ENCODE data around the gene TSHZ3.

TSHZ3 gene

GRCh38 chr19:31266731-31267130 is 82.5 kb downstream of the TSHZ3 start:
- in situ Hi-C loops (cut with HindIII; ENCODE audit: low sequenced_read_pairs): no loop called here

DNA sequence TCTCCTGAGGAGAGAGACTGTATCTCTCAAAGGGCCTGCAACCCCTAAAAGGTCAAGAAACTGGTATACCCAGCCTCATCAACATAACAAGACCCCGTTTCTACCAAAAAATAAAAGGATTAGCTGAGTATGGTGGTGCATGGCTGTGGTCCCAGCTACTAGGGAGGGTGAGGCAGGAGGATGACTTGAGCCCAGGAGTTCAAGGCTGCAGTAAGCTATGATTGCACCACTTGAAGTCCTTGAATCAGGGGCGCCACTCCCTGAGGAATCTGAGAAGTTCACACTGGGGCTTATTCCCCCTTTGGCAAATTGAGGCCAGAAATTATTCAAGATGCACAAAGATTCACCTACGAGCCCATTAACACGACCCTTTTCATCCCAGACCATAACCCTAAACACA is 83.0 kb downstream of the TSHZ3 start:
- in situ Hi-C loops (cut with HindIII; ENCODE audit: low sequenced_read_pairs): no loop called here

DNA sequence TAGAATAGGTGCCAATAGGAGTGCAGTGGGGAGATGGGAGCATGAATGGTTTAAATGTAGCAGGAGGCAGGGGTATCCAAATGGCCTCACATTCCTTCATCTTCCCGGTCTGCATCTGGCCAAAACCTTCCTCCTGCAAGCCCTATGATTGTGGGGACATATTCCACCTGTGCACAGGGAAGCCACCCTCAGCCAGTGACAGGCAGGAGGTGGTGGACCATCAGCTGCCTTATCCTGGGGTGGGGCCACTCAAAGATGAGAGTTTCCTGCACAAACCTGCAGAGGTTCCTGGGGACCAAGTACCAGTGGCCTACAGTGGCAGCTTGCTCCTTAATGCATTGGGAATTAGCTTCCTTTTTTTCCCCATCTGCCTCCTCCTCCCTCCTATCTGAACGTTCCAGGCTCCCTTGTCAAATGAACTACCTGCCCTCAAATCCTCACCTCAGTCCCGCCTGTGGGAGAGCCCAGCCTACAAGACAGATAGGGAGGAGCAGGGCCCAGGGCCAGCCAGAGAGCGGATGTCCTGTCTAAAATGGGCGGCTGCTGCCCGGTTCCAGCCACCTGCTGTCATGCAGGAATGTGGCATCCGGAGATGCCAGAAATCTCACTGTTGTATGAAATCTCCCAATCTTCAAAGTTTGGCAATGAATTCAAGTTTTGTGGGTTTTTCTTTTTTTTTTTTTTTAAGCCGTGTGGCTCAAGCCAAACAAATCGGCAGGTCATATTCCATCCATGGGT is 85.0 kb downstream of the TSHZ3 start:
- in situ Hi-C loops (cut with HindIII; ENCODE audit: low sequenced_read_pairs): no loop called here

GRCh38 chr19:31263328-31263727 is 85.9 kb downstream of the TSHZ3 start:
- in situ Hi-C loops (cut with HindIII; ENCODE audit: low sequenced_read_pairs): no loop called here

DNA sequence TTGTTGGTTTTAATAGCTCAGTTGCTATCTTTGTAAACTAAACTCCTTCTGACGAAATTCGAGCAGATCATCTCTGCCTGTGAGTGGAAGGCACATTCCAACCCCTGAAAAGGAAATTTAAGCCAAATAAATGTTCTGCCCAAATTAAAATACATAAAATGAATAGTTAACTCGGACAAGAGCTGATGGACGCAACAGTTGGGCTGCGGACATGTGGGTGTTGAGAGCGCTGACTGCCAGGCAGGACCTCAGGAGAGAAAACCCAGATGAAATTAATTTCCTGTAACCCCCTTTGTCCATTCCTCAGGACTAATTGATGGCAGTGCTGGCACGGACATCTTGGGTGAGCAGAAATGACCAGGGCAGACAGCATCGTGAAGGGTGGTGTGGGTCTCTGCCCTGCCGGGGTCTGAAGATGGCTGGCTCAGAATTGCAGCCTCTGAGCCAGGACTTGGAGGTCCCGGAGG is 86.5 kb downstream of the TSHZ3 start:
- in situ Hi-C loops (cut with HindIII; ENCODE audit: low sequenced_read_pairs): no loop called here

GRCh38 chr19:31261603-31262212 is 87.5 kb downstream of the TSHZ3 start:
- in situ Hi-C loops (cut with HindIII; ENCODE audit: low sequenced_read_pairs): no loop called here

DNA sequence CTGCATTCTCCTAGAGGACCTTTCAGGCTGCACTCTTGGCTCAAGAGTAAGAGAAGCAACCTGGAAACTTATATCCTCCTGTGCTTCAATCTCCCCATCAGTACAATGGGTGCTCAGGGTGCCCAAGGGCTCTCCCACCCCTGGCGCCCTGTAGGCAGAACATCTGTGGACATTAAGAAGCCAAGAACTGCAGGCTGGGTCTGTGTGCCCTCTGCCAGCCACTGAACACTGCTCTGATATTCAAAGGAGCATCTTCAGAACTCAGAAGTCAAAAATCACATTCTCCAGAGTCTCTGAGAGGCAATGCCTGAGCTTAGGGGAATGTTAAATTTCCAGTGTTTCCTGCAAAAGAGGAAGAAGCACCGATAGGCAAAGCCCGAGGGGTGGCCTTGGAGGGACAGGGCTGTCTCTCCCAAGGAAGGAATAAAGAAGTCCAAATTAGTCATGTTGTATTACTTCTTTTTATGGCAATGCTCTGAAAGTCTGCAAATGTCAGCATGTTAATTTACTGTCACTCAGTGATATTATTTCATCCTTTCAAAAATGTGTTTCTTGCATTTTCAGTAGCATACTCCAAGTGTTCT is 88.1 kb downstream of the TSHZ3 start:
- in situ Hi-C loops (cut with HindIII; ENCODE audit: low sequenced_read_pairs): no loop called here

DNA sequence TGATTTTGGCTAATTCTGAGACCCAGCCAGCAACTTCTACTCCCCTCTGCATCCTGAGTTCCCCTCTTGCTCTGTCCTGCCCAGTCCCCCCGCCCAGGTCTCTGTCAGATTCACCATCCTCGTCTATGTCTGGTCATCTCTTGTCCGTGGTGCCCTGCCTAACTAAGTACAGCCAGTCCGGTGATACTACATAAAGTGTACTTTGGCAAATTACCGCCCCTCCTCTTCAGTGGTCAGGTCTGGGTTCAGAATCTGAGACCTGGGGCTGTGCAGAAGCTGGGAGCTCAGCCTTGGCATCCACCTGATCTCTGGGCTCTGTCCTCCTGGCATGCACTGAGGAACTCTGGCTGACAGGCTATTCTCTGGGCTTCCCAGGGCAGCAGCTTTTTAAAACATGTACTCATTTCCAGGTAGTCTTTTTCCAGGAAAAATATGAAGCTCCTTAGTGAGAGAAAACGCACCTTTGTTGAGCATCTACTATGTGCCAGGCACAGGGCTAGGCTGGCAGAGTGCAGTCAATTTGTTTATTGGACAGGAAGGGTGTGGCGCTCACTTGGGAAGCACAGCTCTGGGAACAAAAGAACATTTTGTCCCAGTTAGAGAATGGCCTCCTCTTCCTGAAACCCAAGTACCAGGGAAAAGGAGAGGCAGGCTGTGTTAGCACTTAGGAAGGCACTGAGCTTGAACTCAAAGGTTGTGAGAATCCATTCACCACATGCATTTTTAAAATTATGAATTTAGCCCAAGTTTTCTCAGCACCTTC is 88.9 kb downstream of the TSHZ3 start:
- in situ Hi-C loops (cut with HindIII; ENCODE audit: low sequenced_read_pairs): no loop called here

DNA sequence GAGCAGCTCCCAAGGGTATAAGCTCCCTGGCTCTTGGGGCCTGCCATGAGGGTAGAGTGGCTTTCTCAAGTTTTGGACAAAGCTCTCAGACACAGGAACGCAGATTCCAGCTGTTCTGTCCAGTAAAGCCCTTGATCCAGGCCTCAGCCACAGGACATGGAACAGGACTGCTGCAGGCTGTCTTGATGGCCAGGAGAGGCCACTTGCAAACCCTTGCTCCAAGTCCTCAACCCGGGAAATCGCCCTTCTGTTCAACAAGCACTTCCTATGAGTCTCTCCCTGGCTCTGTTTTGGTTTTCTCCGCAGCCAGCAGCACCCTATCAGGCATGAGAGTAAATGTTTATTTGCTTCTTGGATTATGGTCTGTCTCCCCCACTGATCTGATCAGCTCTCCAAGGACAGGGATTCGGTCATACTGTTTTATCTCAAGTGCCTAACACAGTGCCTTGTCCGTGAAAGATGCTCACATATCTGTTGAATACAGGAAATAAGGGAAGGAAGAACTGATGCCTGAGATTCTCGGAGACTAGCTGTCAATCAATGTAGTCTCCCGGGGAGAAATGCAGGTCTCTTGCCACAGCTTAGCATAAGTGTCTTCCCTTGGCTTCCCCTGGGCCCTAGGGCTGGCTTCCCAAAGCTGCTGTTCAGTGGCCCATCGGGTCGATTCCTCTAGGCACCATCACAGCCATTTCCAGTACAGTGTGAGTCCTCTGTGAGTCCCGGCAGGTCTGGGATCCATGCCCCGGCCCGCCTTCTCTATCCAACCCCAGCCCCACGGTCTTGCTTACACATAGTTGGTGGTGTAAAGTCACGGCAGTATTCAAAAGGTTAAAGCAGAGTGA is 90.8 kb downstream of the TSHZ3 start:
- in situ Hi-C loops (cut with HindIII; ENCODE audit: low sequenced_read_pairs): no loop called here

DNA sequence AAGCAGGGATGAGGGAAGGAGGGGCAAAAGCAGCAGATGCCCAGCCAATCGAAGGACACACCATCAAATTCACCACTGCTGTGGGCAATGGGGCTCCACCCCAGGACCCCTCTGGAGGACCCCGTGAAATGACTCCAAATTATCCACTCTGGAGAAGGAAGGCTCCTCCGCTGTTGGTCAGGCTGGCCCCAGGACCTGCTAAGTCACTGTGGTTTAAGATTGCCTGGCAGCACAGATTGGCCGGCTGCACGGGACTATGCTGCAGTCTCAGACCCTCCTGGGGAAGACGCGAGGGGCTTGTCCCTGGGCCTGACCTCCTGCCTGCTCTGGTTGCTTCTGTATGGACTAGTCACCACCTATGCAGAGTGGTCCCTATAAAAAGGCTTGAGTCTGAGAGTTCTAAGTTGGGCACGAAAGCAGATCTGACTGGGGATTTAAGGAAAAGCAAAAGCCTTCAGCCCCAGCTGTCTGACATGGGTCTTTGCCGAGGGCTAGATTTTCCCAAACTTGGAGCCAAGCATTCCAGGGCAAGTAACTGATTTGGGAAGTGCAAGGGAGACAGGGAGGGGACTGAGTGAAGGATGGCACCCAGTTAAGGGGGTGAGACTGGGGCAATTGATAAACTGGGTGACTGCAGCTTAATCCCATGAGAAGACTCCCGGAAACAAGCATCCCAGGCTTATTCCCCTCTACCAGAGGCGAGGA is 91.7 kb downstream of the TSHZ3 start:
- in situ Hi-C loops (cut with HindIII; ENCODE audit: low sequenced_read_pairs): no loop called here

- in situ Hi-C loops (cut with HindIII; ENCODE audit: low sequenced_read_pairs): no loop called here
Observed at GRCh38 chr19:31257025-31257424, 92.2 kb downstream of the TSHZ3 start.

- in situ Hi-C loops (cut with HindIII; ENCODE audit: low sequenced_read_pairs): no loop called here
Observed at GRCh38 chr19:31256593-31256960, 92.7 kb downstream of the TSHZ3 start.

GRCh38 chr19:31255831-31256592 is 93.2 kb downstream of the TSHZ3 start:
- in situ Hi-C loops (cut with HindIII; ENCODE audit: low sequenced_read_pairs): no loop called here

DNA sequence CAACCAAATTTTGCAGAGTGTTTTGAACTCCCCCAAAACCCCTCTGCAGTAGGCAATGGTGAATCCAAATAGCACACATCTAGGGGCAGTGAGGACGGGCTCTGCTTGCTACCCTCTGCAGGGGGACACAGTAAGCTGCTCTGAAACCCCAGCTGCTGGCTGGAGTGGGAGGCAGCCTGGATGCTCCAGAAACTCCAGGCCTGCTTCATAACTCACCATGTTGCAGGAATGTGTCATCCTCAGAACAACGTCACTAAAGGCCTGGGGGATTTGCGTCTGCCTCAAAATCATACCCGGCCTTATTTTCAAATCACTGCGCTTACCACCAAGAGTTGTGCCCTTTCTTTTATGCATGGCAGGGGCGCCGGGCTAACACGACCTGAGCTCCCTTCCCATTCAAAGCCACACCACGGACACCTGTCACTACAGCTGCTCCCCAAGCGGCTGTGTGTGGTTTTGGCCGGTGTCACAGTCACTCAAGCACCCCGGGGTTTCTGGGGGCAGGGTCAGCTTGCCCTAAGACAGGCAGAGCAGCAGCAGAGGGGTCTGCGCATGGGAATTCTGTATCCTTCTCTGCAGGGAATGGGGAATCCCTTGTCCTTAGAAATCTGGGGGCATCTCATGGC is 93.9 kb downstream of the TSHZ3 start:
- in situ Hi-C loops (cut with HindIII; ENCODE audit: low sequenced_read_pairs): no loop called here

DNA sequence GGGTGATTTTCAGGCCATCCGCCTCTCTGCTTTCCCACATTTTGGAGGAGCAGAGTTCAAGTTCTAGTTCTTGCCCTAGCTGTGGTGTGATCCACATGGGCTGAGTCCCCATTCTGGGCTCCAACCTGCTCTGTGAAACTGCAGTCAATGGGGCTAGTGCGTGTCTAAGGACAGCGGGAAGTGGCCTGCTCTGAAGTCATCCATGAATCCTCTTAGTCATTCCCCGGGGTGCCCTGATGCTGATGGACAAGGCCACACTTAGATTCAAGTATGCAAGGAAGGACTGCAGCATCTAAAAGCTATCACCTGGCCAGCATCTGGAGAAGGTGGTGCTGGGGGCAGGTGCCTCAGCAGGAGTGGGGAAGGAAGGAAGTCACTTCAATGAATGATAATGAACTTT is 94.6 kb downstream of the TSHZ3 start:
- in situ Hi-C loops (cut with HindIII; ENCODE audit: low sequenced_read_pairs): no loop called here

- in situ Hi-C loops (cut with HindIII; ENCODE audit: low sequenced_read_pairs): no loop called here
Observed at GRCh38 chr19:31254180-31254551, 95.1 kb downstream of the TSHZ3 start.

GRCh38 chr19:31253526-31254179 is 95.6 kb downstream of the TSHZ3 start:
- in situ Hi-C loops (cut with HindIII; ENCODE audit: low sequenced_read_pairs): no loop called here

DNA sequence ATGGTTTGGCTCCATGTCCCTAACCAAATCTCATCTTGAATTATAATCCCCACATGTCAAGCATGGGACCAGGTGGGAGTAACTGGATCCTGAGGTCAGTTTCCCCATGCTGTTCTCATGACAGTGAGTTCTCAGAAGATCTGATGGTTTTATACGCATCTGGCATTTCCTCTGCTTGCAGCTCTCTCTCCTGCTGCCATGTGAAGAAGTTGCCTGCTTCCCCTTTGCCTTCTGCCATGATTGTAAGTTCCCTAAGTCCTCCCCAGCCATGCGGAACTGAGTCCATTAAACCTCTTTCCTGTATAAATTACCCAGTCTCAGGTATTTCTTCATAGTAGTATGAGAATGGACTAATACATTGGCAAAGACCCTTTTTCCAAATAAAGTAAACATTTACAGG is 96.8 kb downstream of the TSHZ3 start:
- in situ Hi-C loops (cut with HindIII; ENCODE audit: low sequenced_read_pairs): no loop called here

Measured in endothelial cell of hepatic sinusoid (primary cell).